Keratinocyte (primary cell): ENCODE measurements around the gene ALDH7A1. TPM values are rescaled to one million over a fixed set of nuclear protein-coding genes. Genes with fewer than 3 reads are reported as not detected.

Experiments used
- DNase-seq: peaks from one replicate; pipeline ENCODE4 v3.0.0-alpha.2; 2011; ENCODE audit warnings: low read depth, missing footprints, low spot score
- FAIRE-seq: peaks from 2 replicates; lab custom pipeline; 2011; peaks lifted over from hg19 to GRCh38; lab: Jason Lieb, UNC
- H2AFZ ChIP-seq: 2 replicates; pipeline ENCODE4 v1.6.0; 2012; ENCODE audit warnings: low read length, control low read depth, inconsistent platforms; ENCODE audit not compliant: control insufficient read depth
- H3K27ac ChIP-seq: 2 replicates; pipeline ENCODE4 v1.5.1; 2011; ENCODE audit warnings: low read length; ENCODE audit not compliant: control insufficient read depth, insufficient read depth
- H3K27me3 ChIP-seq: 3 replicates; pipeline ENCODE4 v1.6.0; 2011; ENCODE audit warnings: low read length; ENCODE audit not compliant: control insufficient read depth, insufficient read depth; ENCODE audit errors: extremely low read depth
- H3K36me3 ChIP-seq, 2 experiments: 2 replicates in 1 of 2; 3 replicates in 1 of 2; pipeline ENCODE4 v1.5.1; 2011; ENCODE audit warnings: low read length in 2 of 2, mild to moderate bottlenecking in 1 of 2; ENCODE audit not compliant: control insufficient read depth in 2 of 2, insufficient read depth in 2 of 2; ENCODE audit errors: extremely low read depth in 1 of 2
- H3K4me1 ChIP-seq: 3 replicates; pipeline ENCODE4 v1.5.1; 2011; ENCODE audit warnings: low read length; ENCODE audit not compliant: control insufficient read depth, insufficient read depth; ENCODE audit errors: extremely low read depth
- H3K4me2 ChIP-seq: 3 replicates; pipeline ENCODE4 v1.6.0; 2011; ENCODE audit warnings: low read depth, low read length; ENCODE audit not compliant: control insufficient read depth, insufficient read depth; ENCODE audit errors: extremely low read depth
- H3K4me3 ChIP-seq, 3 experiments: fragments of 200-600 bp in 1 of 3; sonication (generic) in 1 of 3; 2 replicates in 2 of 3; 3 replicates in 1 of 3; pipeline ENCODE4 v1.5.1; 2011 to 2016; ENCODE audit warnings: low read length in 3 of 3, mild to moderate bottlenecking in 3 of 3, control low read depth in 2 of 3, inconsistent platforms in 1 of 3, low read depth in 1 of 3, mixed read lengths in 1 of 3, mixed run types in 1 of 3, moderate library complexity in 1 of 3; ENCODE audit not compliant: control insufficient read depth in 2 of 3, insufficient read depth in 2 of 3; ENCODE audit errors: extremely low read depth in 1 of 3
- H3K79me2 ChIP-seq: 2 replicates; pipeline ENCODE4 v1.6.0; 2012; ENCODE audit warnings: low read length; ENCODE audit not compliant: control insufficient read depth, insufficient read depth
- H3K9ac ChIP-seq: 3 replicates; pipeline ENCODE4 v1.6.0; 2011; ENCODE audit warnings: low read length; ENCODE audit not compliant: control insufficient read depth, insufficient read depth; ENCODE audit errors: extremely low read depth
- H3K9me1 ChIP-seq: 3 replicates; pipeline ENCODE4 v1.6.0; 2011; ENCODE audit warnings: low read length; ENCODE audit not compliant: control insufficient read depth, insufficient read depth; ENCODE audit errors: extremely low read depth
- H3K9me3 ChIP-seq: 2 replicates; pipeline ENCODE4 v1.5.1; 2012; ENCODE audit warnings: low read depth, low read length; ENCODE audit not compliant: control insufficient read depth
- H4K20me1 ChIP-seq: 3 replicates; pipeline ENCODE4 v1.6.0; 2011; ENCODE audit warnings: low read length; ENCODE audit not compliant: control insufficient read depth, insufficient read depth; ENCODE audit errors: extremely low read depth
- CTCF ChIP-seq, 3 experiments: IDR thresholded peaks in 1 of 3; conservative IDR thresholded peaks in 1 of 3; optimal IDR thresholded peaks in 1 of 3; 2 replicates in 2 of 3; 3 replicates in 1 of 3; pipeline versions ENCODE3 to v1.5.1; 2011; ENCODE audit warnings: low read length in 3 of 3, mild to moderate bottlenecking in 3 of 3, moderate library complexity in 2 of 3, control low read depth in 1 of 3, inconsistent platforms in 1 of 3; ENCODE audit not compliant: insufficient read depth in 2 of 3; ENCODE audit errors: extremely low read depth in 1 of 3
- EZH2 ChIP-seq: IDR thresholded peaks from one replicate; pipeline ENCODE4 v1.6.1; 2012; ENCODE audit warnings: inconsistent platforms, mild to moderate bottlenecking, low read length, moderate library complexity
- dilution Hi-C: fragments of 300-500 bp; cut with MboI; formaldehyde crosslinking; loops from one replicate; pipeline ENCODE4 v1.7.0; 2020; ENCODE audit warnings: low sequenced_read_pairs; ENCODE audit not compliant: extremely low pct_ligation_motif_present
- polyA plus RNA-seq, 5 experiments: library from polyadenylated mRNA; depleted of rRNA in 3 of 5; stranded (reverse) in 3 of 5; stranded (forward) in 1 of 5; unstranded in 1 of 5; fragments of >200 nt; gene quantifications; 1 replicate in 1 of 5; 2 replicates in 3 of 5; 3 replicates in 1 of 5; pipeline versions ENCODE4 v1.2.1 to v1.2.3, GENCODE V29; 2011 to 2012; ENCODE audit warnings: missing spikeins in 2 of 5, low read depth in 1 of 5, low replicate concordance in 1 of 5

Gene ALDH7A1
- polyA plus RNA-seq, 1 donor (not counting 4 experiments of a cell fraction or from before 2014, with no cell fraction given) = 183 TPM

- H3K4me2 ChIP-seq = no peak overlapping the region
- H3K4me3 ChIP-seq = no peak overlapping the region
- H3K27me3 ChIP-seq = no peaks in the 10 kb centered on the region
- no peaks in the 10 kb centered on the region for H3K9me1 ChIP-seq
- no peaks in the 10 kb centered on the region for H3K79me2 ChIP-seq
- no peaks in the 10 kb centered on the region for H4K20me1 ChIP-seq
- FAIRE-seq (no peak), DNase-seq (no peak)
- H3K9me3 ChIP-seq = no peaks in the 10 kb centered on the region
- H3K9ac ChIP-seq = no peak overlapping the region
- H3K4me1 ChIP-seq = peaks cover 9% of the 10 kb centered on the region
- H3K36me3 ChIP-seq = no peaks in the 10 kb centered on the region
- H3K27ac ChIP-seq = no peak overlapping the region
- H2AFZ ChIP-seq = peak overlapping the region; percentile 87
- dilution Hi-C loops = no loop called here
- TF ChIP-seq CTCF (optimal IDR thresholded peaks at IDR 0.05 in 1 of 3, IDR thresholded peaks at IDR 0.05 in 1 of 3, conservative IDR thresholded peaks at IDR 0.05 in 1 of 3; ENCODE audit: extremely low read depth in 1 of 3, insufficient read depth in 2 of 3, low read length in 3 of 3) = no peak
- TF ChIP-seq EZH2 = no peak
Measured at GRCh38 chr5:126525630-126526245, 69.3 kb downstream of the ALDH7A1 start.

DNA sequence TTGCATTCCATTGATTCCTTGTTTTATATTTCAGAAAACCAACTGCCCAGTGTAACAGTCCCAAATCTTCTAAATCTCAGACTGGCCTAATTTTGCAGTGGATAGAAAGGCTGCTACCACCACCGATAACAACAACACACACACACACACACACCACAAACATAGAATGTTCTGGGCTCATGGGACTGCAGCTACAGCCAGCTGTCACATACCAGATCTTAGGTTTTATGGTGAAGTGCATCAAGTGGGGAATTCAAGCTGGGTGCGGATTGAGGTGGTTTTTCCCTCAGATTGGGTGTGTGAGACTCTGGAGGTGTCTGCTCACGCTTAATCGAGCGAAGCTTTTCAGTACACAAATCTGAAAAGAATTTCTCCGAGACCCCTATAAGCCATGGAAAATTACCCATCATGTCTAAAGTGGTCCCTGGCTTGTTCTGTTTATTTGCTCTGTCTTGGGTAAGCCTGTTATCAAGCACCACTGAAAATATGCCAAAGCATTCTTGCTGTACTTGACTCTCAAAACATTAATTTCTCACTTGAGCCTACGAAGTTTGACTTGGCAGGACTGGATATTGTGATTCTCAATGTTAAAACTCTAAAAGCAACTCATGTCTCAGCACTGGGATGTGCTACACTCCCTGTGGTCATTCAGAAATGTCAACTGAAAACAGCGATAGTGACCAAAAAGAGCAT lies 71.1 kb downstream of the ALDH7A1 start:
- peak; percentile 43 for FAIRE-seq

More for the DNA sequence above, 71.1 kb downstream of the ALDH7A1 start:
- no peaks in the 10 kb centered on the region for H4K20me1 ChIP-seq
- dilution Hi-C loops = no loop called here
- H3K4me3 ChIP-seq = no peak overlapping the region
- peaks cover 21% of the 10 kb centered on the region for H3K4me1 ChIP-seq
- no peaks in the 10 kb centered on the region for H3K36me3 ChIP-seq
- H3K27me3 ChIP-seq = no peaks in the 10 kb centered on the region
- no peaks in the 10 kb centered on the region for H3K79me2 ChIP-seq
- H3K9me1 ChIP-seq = no peaks in the 10 kb centered on the region
- no peak overlapping the region for H3K4me2 ChIP-seq
- H3K27ac ChIP-seq = no peak overlapping the region
- no peak overlapping the region for H3K9ac ChIP-seq
- TF ChIP-seq EZH2 (no peak), CTCF (optimal IDR thresholded peaks at IDR 0.05 in 1 of 3, IDR thresholded peaks at IDR 0.05 in 1 of 3, conservative IDR thresholded peaks at IDR 0.05 in 1 of 3; ENCODE audit: extremely low read depth in 1 of 3, insufficient read depth in 2 of 3, low read length in 3 of 3) (no peak)
- H3K9me3 ChIP-seq = no peaks in the 10 kb centered on the region
- DNase-seq = no peak
- H2AFZ ChIP-seq = peak overlapping the region; percentile 25
